C4-2B (cell line): ENCODE data around the gene SLC9B1.
"Not testable (repeated sequence)": the region's sequence is repeated elsewhere in the genome, so short reads cannot be mapped to it uniquely, and the experiment has no call there.

ENCODE experiments used
- H3K27ac ChIP-seq: fragments of 450-650 bp; 2 replicates; pipeline ENCODE4 v1.5.1; 2017
- ZFX ChIP-seq: fragments of 450-650 bp; IDR thresholded peaks from 2 replicates; pipeline ENCODE4 v1.6.1; 2017
- TF ChIP-seq, protein P1 (sequence below): fragments of 450-650 bp; conservative IDR thresholded peaks from 2 replicates; pipeline ENCODE4 v1.5.1; 2017; ENCODE audit warnings: mild to moderate bottlenecking

The SLC9B1 gene

DNA sequence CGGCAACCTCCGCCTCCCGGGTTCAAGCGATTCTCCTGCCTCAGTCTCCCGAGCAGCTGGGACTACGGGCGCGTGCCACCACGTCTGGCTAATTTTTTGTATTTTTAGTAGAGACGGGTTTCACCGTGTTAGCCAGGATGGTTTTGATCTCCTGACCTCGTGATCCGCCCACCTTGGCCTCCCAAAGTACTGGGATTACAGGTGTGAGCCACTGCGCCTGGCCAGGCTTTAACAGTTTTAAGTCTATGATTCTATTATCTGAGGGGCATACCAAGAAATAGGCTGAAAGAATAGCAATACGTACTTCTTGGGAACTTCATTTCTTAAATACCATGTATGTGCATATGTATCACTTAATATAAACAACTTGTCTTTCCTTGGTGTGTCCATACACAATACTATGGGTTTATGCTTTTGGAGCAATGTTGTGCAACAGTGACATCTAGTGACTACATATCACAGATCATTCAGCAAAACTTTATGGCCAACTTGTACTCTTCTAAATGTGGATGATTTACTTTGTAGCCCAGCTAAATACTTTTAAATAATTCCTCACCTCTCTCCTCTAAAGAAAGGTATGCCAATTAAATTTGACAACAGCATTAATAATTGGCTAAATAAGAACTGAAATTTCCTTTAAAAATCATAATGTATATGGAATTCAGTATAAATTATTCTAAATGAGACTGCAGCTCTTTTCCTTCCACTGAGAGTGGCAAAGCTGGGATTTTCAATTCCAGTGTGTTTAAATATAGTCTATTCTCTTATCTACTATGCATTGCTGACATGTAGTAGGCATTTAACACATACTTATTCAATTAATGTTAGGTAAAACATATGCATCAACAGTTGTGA lies 10.4 kb downstream of the SLC9B1 start:
- TF ChIP-seq, protein P1, sequence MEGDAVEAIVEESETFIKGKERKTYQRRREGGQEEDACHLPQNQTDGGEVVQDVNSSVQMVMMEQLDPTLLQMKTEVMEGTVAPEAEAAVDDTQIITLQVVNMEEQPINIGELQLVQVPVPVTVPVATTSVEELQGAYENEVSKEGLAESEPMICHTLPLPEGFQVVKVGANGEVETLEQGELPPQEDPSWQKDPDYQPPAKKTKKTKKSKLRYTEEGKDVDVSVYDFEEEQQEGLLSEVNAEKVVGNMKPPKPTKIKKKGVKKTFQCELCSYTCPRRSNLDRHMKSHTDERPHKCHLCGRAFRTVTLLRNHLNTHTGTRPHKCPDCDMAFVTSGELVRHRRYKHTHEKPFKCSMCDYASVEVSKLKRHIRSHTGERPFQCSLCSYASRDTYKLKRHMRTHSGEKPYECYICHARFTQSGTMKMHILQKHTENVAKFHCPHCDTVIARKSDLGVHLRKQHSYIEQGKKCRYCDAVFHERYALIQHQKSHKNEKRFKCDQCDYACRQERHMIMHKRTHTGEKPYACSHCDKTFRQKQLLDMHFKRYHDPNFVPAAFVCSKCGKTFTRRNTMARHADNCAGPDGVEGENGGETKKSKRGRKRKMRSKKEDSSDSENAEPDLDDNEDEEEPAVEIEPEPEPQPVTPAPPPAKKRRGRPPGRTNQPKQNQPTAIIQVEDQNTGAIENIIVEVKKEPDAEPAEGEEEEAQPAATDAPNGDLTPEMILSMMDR: peak; percentile 84
- no peak for TF ChIP-seq ZFX
- no peak overlapping the region for H3K27ac ChIP-seq

DNA sequence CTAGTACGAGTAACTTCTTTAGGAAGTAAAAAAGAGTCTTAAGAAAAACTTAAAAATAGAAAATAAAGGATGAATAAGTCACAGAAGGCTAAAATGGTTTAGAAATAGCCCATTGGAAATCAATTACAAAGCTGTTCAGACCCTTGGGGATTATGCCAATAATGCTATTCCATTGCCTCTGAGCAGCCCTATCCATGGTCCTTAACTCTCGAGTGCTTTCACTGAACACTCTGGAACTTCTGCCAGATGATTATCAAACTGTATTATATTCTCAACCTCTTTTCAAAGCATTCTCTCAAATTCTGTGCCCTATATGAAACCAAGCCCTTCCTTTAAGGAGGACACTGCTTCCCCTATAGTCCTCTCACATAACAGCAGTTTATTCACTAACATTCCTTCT lies 17.0 kb downstream of the SLC9B1 start:
- H3K27ac ChIP-seq: no peak overlapping the region
- no peak for TF ChIP-seq ZFX
- TF ChIP-seq, protein P1: no peak

DNA sequence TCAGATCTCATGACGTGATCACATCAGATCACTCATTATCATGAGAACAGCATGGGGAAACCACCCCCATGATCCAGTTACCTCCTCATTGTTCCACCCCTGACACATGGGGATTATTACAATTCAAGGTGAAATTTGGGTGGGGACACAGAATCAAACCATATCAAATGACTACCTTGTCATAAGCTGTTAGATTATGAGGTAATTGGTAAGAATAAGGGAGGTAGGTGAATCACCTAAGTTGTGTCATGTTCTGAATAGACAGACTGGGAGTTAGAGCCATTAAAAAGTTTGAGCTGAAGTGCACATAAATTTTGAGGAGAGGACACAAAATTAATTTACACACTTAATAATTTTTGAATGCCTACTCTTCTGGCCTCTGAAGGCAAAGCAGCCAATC lies 24.7 kb downstream of the SLC9B1 start:
- TF ChIP-seq, protein P1: no peak
- TF ChIP-seq ZFX: no peak
- H3K27ac ChIP-seq: no peak overlapping the region

DNA sequence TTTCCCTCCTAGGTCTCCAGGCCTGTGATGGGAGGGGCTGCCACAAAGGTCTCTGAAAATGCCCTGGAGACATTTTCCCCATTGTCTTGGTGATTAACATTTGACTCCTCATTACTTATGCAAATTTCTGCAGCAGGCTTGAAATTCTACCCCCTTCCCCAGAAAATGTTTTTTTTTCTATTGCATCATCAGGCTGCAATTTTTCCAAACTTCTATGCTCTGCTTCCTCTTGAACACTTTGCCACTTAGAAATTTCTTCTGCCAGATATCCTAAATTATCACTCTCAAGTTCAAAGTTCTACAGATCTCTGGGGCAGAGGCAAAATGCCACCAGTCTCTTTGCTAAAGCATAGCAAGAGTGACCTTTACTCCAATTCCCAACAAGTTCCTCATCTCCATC lies 25.5 kb downstream of the SLC9B1 start:
- not testable (repeated sequence) for H3K27ac ChIP-seq

DNA sequence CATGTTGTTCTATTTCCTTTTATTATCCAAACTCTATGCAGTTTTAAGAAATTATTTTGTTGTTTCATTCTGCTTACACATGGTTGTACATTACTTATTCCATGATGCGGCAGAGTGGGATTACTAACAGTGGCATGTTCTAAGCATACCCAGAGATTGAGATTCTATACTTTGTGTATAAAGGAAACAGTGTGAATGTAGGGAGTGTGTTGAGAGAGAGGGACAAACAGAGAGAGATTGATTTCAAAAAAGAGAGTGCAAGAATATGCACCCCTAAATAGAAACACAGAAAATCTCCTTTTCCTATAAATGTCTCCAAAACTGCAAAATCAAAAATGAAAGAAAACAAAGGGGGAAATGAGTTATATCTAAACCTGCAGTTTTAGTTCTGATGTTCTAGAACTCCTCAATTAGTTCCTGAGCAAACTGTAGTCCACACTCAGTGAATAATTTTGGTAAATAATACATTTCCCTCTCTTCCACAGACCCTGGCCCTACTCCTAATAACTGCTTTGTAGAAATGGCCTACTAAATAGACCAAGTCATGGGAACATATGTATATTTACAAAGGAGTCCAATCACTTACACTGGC lies 31.0 kb downstream of the SLC9B1 start:
- no peak for TF ChIP-seq ZFX
- TF ChIP-seq, protein P1: no peak
- H3K27ac ChIP-seq: no peak overlapping the region

DNA sequence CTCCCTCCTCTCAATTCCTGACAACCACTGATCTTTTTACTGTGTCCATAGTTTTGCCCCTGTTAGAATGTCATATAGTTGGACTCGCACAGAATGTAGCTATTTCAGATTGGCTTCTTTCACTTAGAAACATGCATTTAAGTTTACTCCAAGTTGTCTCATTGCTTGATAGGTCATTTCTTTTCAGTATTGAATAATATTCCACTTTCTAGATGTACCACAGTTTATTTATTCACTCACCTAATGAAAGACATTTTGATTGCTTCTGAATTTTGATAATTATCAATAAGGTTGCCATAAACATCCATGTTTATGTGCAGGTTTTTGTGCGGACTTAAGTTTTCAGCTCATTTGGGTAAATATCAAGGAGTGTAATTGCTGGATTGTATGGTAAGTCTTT lies 38.5 kb downstream of the SLC9B1 start:
- TF ChIP-seq, protein P1: no peak
- TF ChIP-seq ZFX: no peak
- no peak overlapping the region for H3K27ac ChIP-seq

DNA sequence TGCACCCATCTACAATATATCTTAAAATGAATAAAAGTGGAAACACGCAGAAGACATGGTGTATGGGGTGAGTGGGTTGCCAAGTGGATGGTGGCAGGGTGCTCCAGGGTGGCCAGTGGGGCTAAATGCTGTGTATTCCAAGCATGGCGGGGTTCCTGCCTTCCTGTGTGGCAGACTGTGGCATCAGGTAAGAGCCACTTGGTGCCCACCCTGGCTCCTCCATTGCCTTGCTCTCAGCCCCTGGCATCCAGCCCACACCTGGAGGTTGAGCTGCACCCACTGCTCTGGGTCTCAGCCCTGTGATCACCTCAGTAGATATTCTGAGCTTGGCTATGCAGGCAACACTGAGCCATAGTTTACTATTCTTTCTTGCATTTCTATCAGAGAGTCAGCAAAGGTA lies 57.7 kb downstream of the SLC9B1 start:
- H3K27ac ChIP-seq: not testable (repeated sequence)

DNA sequence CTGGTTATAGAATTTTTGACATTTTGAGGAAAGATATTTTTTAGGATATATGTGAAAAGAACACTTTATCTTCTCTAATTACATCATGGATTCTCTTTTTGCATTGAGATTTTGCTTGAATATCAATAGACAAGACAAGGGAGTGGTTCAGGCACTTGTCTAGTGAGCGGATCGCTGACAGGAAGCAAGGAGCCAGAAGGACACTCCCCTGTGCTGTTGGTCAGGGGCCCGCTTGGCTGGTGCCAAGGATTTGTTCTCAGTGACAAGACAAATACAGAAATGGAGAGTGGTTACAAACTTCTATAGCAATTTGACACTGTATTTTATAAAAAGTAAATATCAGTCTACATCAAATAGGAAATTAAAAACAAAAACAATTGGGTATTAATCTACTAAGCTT lies 60.0 kb downstream of the SLC9B1 start:
- no peak for TF ChIP-seq ZFX
- TF ChIP-seq, protein P1: no peak
- H3K27ac ChIP-seq: no peak overlapping the region
